Peyer's patch (tissue), 4 donors: ENCODE measurements around the gene NDOR1. TPM values are rescaled to one million over a fixed set of nuclear protein-coding genes. Genes with fewer than 3 reads are reported as not detected.

ENCODE experiments used
- DNase-seq, 3 donors: peaks; one replicate each; pipeline ENCODE4 v3.0.0-alpha.2; 2017 to 2019
- H3K27ac ChIP-seq, 4 donors: fragments of 200-600 bp; sonication (generic); one replicate each; pipeline ENCODE4 v1.5.1; 2016 to 2019
- H3K27me3 ChIP-seq, 2 donors: fragments of 200-600 bp; sonication (generic); one replicate each; pipeline ENCODE4 v1.5.1; 2019
- H3K36me3 ChIP-seq, 3 donors: fragments of 200-600 bp; sonication (generic); one replicate each; pipeline ENCODE4 v1.5.1; 2016 to 2019
- H3K4me1 ChIP-seq, 4 donors: fragments of 200-600 bp; sonication (generic); one replicate each; pipeline ENCODE4 v1.5.1; 2016 to 2019
- H3K4me3 ChIP-seq, 4 donors: fragments of 200-600 bp; sonication (generic); 1 replicate in 3 of 4; 2 replicates in 1 of 4; pipeline ENCODE4 v1.5.1; 2016 to 2019; ENCODE audit warnings: mild to moderate bottlenecking in 1 of 4
- H3K9me3 ChIP-seq, 4 donors: fragments of 200-600 bp; sonication (generic); one replicate each; pipeline ENCODE4 v1.5.1; 2016 to 2019; ENCODE audit warnings: mild to moderate bottlenecking in 1 of 4
- CTCF ChIP-seq, 6 experiments: fragments of 450-650 bp in 4 of 6; fragments of 200-600 bp in 2 of 6; sonication (generic) in 1 of 6; IDR thresholded peaks; one replicate each; pipeline ENCODE4 v1.5.1; 2017 to 2019; ENCODE audit warnings: antibody characterized with exemption in 6 of 6, mild to moderate bottlenecking in 3 of 6, moderate library complexity in 1 of 6
- POLR2A ChIP-seq, 2 donors: fragments of 450-650 bp; IDR thresholded peaks; one replicate each; pipeline ENCODE4 v1.5.1; 2017; ENCODE audit warnings: antibody characterized with exemption in 2 of 2, mild to moderate bottlenecking in 2 of 2, moderate library complexity in 2 of 2
- total RNA-seq, 4 donors: library from RNA; depleted of rRNA; stranded (reverse); fragments of >200 nt; gene quantifications; one replicate each; pipeline ENCODE4 v1.1.0, GENCODE V29; 2016

The NDOR1 gene
- total RNA-seq, 4 donors from 2014 or later = 16.3 to 39.2 (median 25.1) TPM

- H3K27me3 ChIP-seq = peaks cover 0 to 28% of the 10 kb centered on the region in 2 donors
Observed at GRCh38 chr9:137172901-137173795, 32.4 kb upstream of the NDOR1 start.

GRCh38 chr9:137173796-137174664, 31.5 kb upstream of the NDOR1 start:
- Histone ChIP-seq H3K9me3 (no peaks in the 10 kb centered on the region), H3K27me3 (peaks cover 0 to 21% of the 10 kb centered on the region in 2 donors), H3K4me1 (peaks cover 0 to 23% (median 7%) of the 10 kb centered on the region in 4 donors), H3K4me3 (no peak overlapping the region), H3K27ac (peak overlapping the region in 2 of 4 donors; percentile 9 to 49), H3K36me3 (peaks cover 0 to 15% (median 0%) of the 10 kb centered on the region in 3 donors)
- DNase-seq = no peak
- TF ChIP-seq POLR2A (IDR thresholded peaks at IDR 0.05) (no peak), CTCF (IDR thresholded peaks at IDR 0.05) (no peak)

More at GRCh38 chr9:137172901-137173795, 32.4 kb upstream of the NDOR1 start:
- Histone ChIP-seq H3K4me1 (peaks cover 2 to 32% (median 13%) of the 10 kb centered on the region in 4 donors), H3K9me3 (peaks cover 0 to 3% (median 0%) of the 10 kb centered on the region in 4 donors), H3K36me3 (peaks cover 0 to 6% (median 0%) of the 10 kb centered on the region in 3 donors), H3K27ac (peak overlapping the region in 2 of 4 donors; percentile 9 to 49), H3K4me3 (no peak overlapping the region)
- TF ChIP-seq CTCF (IDR thresholded peaks at IDR 0.05) (no peak), POLR2A (IDR thresholded peaks at IDR 0.05) (no peak)
- peak in 1 of 3 donors; percentile 63 for DNase-seq

GRCh38 chr9:137174722-137175293, 30.7 kb upstream of the NDOR1 start:
- Histone ChIP-seq H3K27ac (no peak overlapping the region), H3K4me3 (no peak overlapping the region), H3K36me3 (peaks cover 0 to 23% (median 0%) of the 10 kb centered on the region in 3 donors), H3K27me3 (peaks cover 0 to 13% of the 10 kb centered on the region in 2 donors), H3K4me1 (peaks cover 0 to 16% (median under 1%) of the 10 kb centered on the region in 4 donors), H3K9me3 (no peaks in the 10 kb centered on the region)
- DNase-seq = no peak
- TF ChIP-seq CTCF (IDR thresholded peaks at IDR 0.05) (peak in 1 of 6 experiments; percentile 17), POLR2A (IDR thresholded peaks at IDR 0.05) (no peak)

GRCh38 chr9:137175345-137175961, 30.0 kb upstream of the NDOR1 start:
- Histone ChIP-seq H3K4me3 (no peak overlapping the region), H3K27me3 (peaks cover 0 to 7% of the 10 kb centered on the region in 2 donors), H3K27ac (no peak overlapping the region), H3K36me3 (peaks cover 0 to 29% (median 0%) of the 10 kb centered on the region in 3 donors), H3K9me3 (no peaks in the 10 kb centered on the region), H3K4me1 (peaks cover 0 to 11% (median 0%) of the 10 kb centered on the region in 4 donors)
- TF ChIP-seq POLR2A (IDR thresholded peaks at IDR 0.05) (no peak), CTCF (IDR thresholded peaks at IDR 0.05) (peak in 3 of 6 experiments; percentile 22 to 36 (median 29))
- DNase-seq = no peak
